Endothelial cell of umbilical vein (primary cell): ENCODE results near the gene MFAP4.

Source experiments
- EZH2 ChIP-seq: IDR thresholded peaks from 2 replicates; pipeline ENCODE4 v1.6.1; 2012; ENCODE audit warnings: borderline replicate concordance, low read depth, mild to moderate bottlenecking, moderate library complexity, low read length, inconsistent platforms; ENCODE audit not compliant: severe bottlenecking
- FOS ChIP-seq: IDR thresholded peaks from 2 replicates; pipeline ENCODE4 v1.6.1; 2011; ENCODE audit warnings: mild to moderate bottlenecking, low read length, moderate library complexity, borderline replicate concordance; ENCODE audit not compliant: insufficient read depth
- GATA2 ChIP-seq: IDR thresholded peaks from 2 replicates; pipeline ENCODE4 v1.7.0; 2011; ENCODE audit warnings: low read depth, mild to moderate bottlenecking, moderate library complexity, mixed read lengths, low read length; ENCODE audit not compliant: insufficient read length, insufficient read depth
- JUN ChIP-seq: IDR thresholded peaks from 2 replicates; pipeline ENCODE4 v1.6.1; 2011; ENCODE audit warnings: borderline replicate concordance, low read depth; ENCODE audit not compliant: insufficient read length, insufficient read depth
- MYC ChIP-seq: IDR thresholded peaks from one replicate; pipeline ENCODE4 v1.6.1; 2011; ENCODE audit warnings: mild to moderate bottlenecking, low read depth, low read length
- POLR2A ChIP-seq: IDR thresholded peaks from 2 replicates; pipeline ENCODE4 v1.6.1; 2012; ENCODE audit warnings: low read depth, mild to moderate bottlenecking, control low read depth, low read length
- POLR2AphosphoS5 ChIP-seq: IDR thresholded peaks from 2 replicates; pipeline ENCODE4 v1.6.1; 2012; ENCODE audit warnings: low read depth, mild to moderate bottlenecking, control low read depth, low read length, moderate library complexity; ENCODE audit not compliant: insufficient read depth
- TF ChIP-seq, protein P1 (sequence below), 2 donors: IDR thresholded peaks; 1 replicate in 1 of 2; 2 replicates in 1 of 2; pipeline ENCODE4 v1.5.1; 2011; ENCODE audit warnings: low read length in 2 of 2, mild to moderate bottlenecking in 2 of 2, moderate library complexity in 2 of 2, control low read depth in 1 of 2, inconsistent platforms in 1 of 2, low read depth in 1 of 2; ENCODE audit not compliant: insufficient read depth in 1 of 2; ENCODE audit errors: extremely low read depth in 1 of 2
- TF ChIP-seq, protein P2 (sequence below): IDR thresholded peaks from 2 replicates; pipeline ENCODE4 v1.6.1; 2011; ENCODE audit not compliant: insufficient read depth, insufficient read length

DNA sequence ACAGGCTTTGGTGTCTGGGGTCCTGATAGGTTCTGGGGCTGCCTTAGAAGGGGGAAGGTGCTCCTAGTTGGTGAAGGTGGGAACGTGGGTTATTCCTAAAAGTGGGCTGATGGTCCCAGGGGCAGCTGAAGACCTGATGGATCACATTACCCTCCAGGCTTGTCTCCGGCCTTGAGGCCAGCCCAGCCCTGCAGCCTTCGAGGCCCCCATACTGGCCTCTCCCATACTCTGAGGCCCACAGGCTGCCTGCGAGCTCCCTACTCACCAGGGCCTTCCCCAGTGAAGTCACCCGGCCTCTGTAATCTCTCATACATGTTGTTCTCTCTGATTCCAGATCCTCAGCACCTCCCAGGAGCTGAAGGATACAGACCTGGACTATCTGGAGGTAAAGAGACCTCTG, 26.8 kb upstream of the MFAP4 start:
- TF ChIP-seq, protein P1, sequence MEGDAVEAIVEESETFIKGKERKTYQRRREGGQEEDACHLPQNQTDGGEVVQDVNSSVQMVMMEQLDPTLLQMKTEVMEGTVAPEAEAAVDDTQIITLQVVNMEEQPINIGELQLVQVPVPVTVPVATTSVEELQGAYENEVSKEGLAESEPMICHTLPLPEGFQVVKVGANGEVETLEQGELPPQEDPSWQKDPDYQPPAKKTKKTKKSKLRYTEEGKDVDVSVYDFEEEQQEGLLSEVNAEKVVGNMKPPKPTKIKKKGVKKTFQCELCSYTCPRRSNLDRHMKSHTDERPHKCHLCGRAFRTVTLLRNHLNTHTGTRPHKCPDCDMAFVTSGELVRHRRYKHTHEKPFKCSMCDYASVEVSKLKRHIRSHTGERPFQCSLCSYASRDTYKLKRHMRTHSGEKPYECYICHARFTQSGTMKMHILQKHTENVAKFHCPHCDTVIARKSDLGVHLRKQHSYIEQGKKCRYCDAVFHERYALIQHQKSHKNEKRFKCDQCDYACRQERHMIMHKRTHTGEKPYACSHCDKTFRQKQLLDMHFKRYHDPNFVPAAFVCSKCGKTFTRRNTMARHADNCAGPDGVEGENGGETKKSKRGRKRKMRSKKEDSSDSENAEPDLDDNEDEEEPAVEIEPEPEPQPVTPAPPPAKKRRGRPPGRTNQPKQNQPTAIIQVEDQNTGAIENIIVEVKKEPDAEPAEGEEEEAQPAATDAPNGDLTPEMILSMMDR (IDR thresholded peaks at IDR 0.05; ENCODE audit: extremely low read depth in 1 of 2, insufficient read depth in 1 of 2, low read depth in 1 of 2, low read length in 2 of 2): no peak
- no peak for TF ChIP-seq POLR2AphosphoS5
- no peak for TF ChIP-seq POLR2A
- no peak for TF ChIP-seq EZH2
- TF ChIP-seq FOS: no peak
- TF ChIP-seq, protein P2, sequence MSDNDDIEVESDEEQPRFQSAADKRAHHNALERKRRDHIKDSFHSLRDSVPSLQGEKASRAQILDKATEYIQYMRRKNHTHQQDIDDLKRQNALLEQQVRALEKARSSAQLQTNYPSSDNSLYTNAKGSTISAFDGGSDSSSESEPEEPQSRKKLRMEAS: no peak
- no peak for TF ChIP-seq GATA2
- no peak for TF ChIP-seq MYC
- TF ChIP-seq JUN: no peak
